Loucy (cell line): ENCODE data around the gene WDR75.

ENCODE experiments used
- H2AFZ ChIP-seq: fragments of 200-600 bp; sonication (generic); 2 replicates; pipeline ENCODE4 v1.6.0; 2016; ENCODE audit warnings: antibody characterized with exemption, mild to moderate bottlenecking, low read length, moderate library complexity
- H3F3A ChIP-seq: fragments of 200-600 bp; 2 replicates; pipeline ENCODE4 v1.6.0; 2016; ENCODE audit warnings: antibody characterized with exemption, low read depth, mild to moderate bottlenecking
- H3K27me3 ChIP-seq: fragments of 200-600 bp; sonication (generic); 2 replicates; pipeline ENCODE4 v1.6.1; 2014; ENCODE audit warnings: low read length, mild to moderate bottlenecking; ENCODE audit not compliant: insufficient read depth, poor library complexity, severe bottlenecking
- H3K36me3 ChIP-seq: fragments of 200-600 bp; sonication (generic); 2 replicates; pipeline ENCODE4 v1.6.1; 2016; ENCODE audit warnings: low read length; ENCODE audit not compliant: insufficient read depth
- H3K4me1 ChIP-seq: fragments of 200-600 bp; sonication (generic); 2 replicates; pipeline ENCODE4 v1.5.1; 2014; ENCODE audit warnings: low read length, mild to moderate bottlenecking; ENCODE audit not compliant: insufficient read depth, poor library complexity, severe bottlenecking
- H3K4me2 ChIP-seq: fragments of 200-600 bp; sonication (generic); 2 replicates; pipeline ENCODE4 v1.6.0; 2014; ENCODE audit warnings: antibody characterized with exemption, low read length, low read depth, mild to moderate bottlenecking; ENCODE audit not compliant: poor library complexity, severe bottlenecking
- H3K4me3 ChIP-seq: fragments of 200-600 bp; sonication (generic); 2 replicates; pipeline ENCODE4 v1.5.1; 2014; ENCODE audit warnings: low read length, mild to moderate bottlenecking, mixed read lengths; ENCODE audit not compliant: poor library complexity, severe bottlenecking
- H3K79me2 ChIP-seq: fragments of 200-600 bp; sonication (generic); 2 replicates; pipeline ENCODE4 v1.6.1; 2014; ENCODE audit warnings: low read length; ENCODE audit not compliant: insufficient read depth
- H3K9ac ChIP-seq: fragments of 200-600 bp; sonication (generic); 2 replicates; pipeline ENCODE4 v1.6.0; 2014; ENCODE audit warnings: mild to moderate bottlenecking, low read depth, low read length, moderate library complexity; ENCODE audit not compliant: poor library complexity, severe bottlenecking
- H3K9me2 ChIP-seq: fragments of 200-600 bp; sonication (generic); replicated peaks from 2 replicates; pipeline ENCODE4 v1.6.1; 2016; ENCODE audit warnings: low read depth, low read length, mixed read lengths
- H3K9me3 ChIP-seq: fragments of 200-600 bp; sonication (generic); 2 replicates; pipeline ENCODE4 v1.6.1; 2014; ENCODE audit warnings: mild to moderate bottlenecking, antibody characterized with exemption, low read length, low read depth; ENCODE audit not compliant: insufficient read depth
- H4K20me1 ChIP-seq: fragments of 200-600 bp; sonication (generic); 2 replicates; pipeline ENCODE4 v1.6.0; 2014; ENCODE audit warnings: antibody characterized with exemption, low read length, mild to moderate bottlenecking; ENCODE audit not compliant: insufficient read depth, poor library complexity, severe bottlenecking
- CTCF ChIP-seq: fragments of 200-600 bp; sonication (generic); conservative IDR thresholded peaks from 2 replicates; pipeline ENCODE4 v1.5.1; 2014; ENCODE audit warnings: mild to moderate bottlenecking, antibody characterized with exemption, low read length
- EZH2phosphoT487 ChIP-seq: fragments of 200-600 bp; IDR thresholded peaks from 2 replicates; pipeline ENCODE4 v1.6.1; 2018; ENCODE audit warnings: antibody characterized with exemption, mild to moderate bottlenecking, moderate library complexity, borderline replicate concordance

WDR75 gene

GRCh38 chr2:189442468-189442867, 1.2 kb downstream of the WDR75 start:
- TF ChIP-seq EZH2phosphoT487 (no peak), CTCF (no peak)
- Histone ChIP-seq H4K20me1 (peaks cover 53% of the 10 kb centered on the region), H3K9me3 (peaks cover 2% of the 10 kb centered on the region; the same call in 1 of the 2 replicates), H3K27me3 (no peaks in the 10 kb centered on the region), H3F3A (no peaks in the 10 kb centered on the region), H3K4me1 (peaks cover 38% of the 10 kb centered on the region), H2AFZ (no peak overlapping the region), H3K9me2 (no peaks in the 10 kb centered on the region), H3K9ac (peak overlapping the region; percentile 92), H3K36me3 (peaks cover 3% of the 10 kb centered on the region; the same call in 1 of the 2 replicates), H3K4me2 (peak overlapping the region; percentile 85), H3K4me3 (peak overlapping the region; percentile 87), H3K79me2 (peaks cover 61% of the 10 kb centered on the region)

GRCh38 chr2:189444322-189444721, 3.0 kb downstream of the WDR75 start:
- peaks cover 53% of the 10 kb centered on the region for H4K20me1 ChIP-seq
- H3K79me2 ChIP-seq = peaks cover 68% of the 10 kb centered on the region

GRCh38 chr2:189446780-189447179, 5.5 kb downstream of the WDR75 start:
- Histone ChIP-seq H4K20me1 (peaks cover 49% of the 10 kb centered on the region), H3K4me2 (no peak overlapping the region), H3K36me3 (peaks cover 46% of the 10 kb centered on the region), H3K79me2 (peaks cover 63% of the 10 kb centered on the region), H3F3A (no peaks in the 10 kb centered on the region), H3K27me3 (no peaks in the 10 kb centered on the region), H3K9me2 (no peaks in the 10 kb centered on the region), H3K9me3 (peaks cover 3% of the 10 kb centered on the region; the same call in 1 of the 2 replicates), H3K4me1 (peaks cover 30% of the 10 kb centered on the region), H3K9ac (no peak overlapping the region), H2AFZ (no peak overlapping the region), H3K4me3 (no peak overlapping the region)
- TF ChIP-seq CTCF (no peak), EZH2phosphoT487 (no peak)

More at GRCh38 chr2:189444322-189444721, 3.0 kb downstream of the WDR75 start:
- Histone ChIP-seq H3K4me1 (peaks cover 38% of the 10 kb centered on the region), H3F3A (no peaks in the 10 kb centered on the region), H3K27me3 (no peaks in the 10 kb centered on the region), H3K9ac (peak overlapping the region; percentile 29), H2AFZ (no peak overlapping the region), H3K4me3 (peak overlapping the region; percentile 87), H3K9me2 (no peaks in the 10 kb centered on the region), H3K4me2 (peak overlapping the region; percentile 85), H3K9me3 (peaks cover 3% of the 10 kb centered on the region; the same call in 1 of the 2 replicates), H3K36me3 (peaks cover 21% of the 10 kb centered on the region; the same call in 1 of the 2 replicates)
- TF ChIP-seq EZH2phosphoT487 = no peak
- no peak for TF ChIP-seq CTCF
